Activated CD8-positive, alpha-beta memory T cell treated with anti-CD3 and anti-CD28 coated beads for 24 hours (primary cell): Measurements from ENCODE around the gene TRIM46.
"Not testable (repeated sequence)": the region's sequence is repeated elsewhere in the genome, so short reads cannot be mapped to it uniquely, and the experiment has no call there.

Source experiments
- DNase-seq: peaks from one replicate; pipeline ENCODE4 v3.0.0-alpha.2; 2020

TRIM46 gene

DNA sequence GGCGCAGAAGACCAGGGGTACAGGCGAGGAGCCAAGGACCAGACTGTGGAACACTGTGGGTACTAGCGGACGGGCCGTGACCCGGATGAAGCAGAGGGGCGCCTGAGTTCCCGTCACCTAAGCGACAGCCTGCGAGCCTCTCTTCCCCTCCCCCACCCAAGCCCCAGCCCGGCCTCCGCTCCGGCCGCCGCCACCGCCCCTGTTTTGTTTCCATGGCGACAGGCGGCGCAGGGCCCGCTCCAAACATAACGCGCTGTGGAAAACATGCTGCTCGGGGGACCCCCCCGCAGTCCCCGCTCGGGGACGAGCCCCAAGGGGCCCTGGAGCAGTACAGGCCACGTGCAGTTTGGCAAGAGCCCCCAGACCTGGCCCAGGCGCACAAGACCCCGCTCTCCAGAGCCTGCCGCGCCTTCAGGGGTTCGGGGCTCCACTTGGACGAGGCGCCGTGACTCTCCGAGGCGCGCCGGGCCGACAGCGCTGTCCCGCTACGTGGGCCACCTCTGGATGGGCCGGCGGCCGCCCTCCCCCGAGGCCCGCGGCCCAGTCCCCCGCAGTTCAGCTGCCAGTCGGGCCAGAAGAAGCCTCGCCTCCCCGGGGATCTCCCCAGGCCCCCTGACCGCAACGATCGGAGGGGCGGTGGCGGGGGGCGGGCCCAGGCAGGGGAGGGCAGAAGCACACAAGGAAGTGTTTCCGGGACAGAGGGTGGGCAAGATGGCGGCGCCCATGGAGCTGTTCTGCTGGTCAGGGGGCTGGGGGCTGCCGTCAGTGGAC is 35.1 kb downstream of the TRIM46 start, which contains the start of gene MTX1:
MTX1 (plus strand) TSS at position 155 of the 771 bp plus-strand sequence; CDS start at position 265, 110 bp downstream.
- DNase-seq, result peak; percentile 94

DNA sequence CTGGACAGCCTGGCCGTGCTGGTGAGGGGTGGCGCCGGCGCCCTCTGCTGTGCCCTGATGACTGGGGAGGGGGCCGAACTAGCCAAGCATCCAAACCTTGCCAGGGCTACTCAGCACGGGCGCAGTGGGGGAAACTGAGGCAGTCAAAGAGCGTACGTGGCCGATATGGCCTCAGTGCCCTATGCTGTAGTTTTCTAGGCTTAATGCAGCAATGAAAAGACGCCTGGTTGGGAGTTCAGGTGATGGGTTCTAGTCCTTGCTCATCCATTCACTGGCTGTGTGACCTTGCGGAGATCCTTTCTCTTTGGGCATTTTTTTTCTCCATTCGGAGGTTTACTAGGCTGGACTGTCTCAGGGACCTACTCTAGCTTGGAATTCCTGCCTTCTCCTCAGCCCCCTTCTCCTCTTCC is 35.7 kb downstream of the TRIM46 start:
- no peak for DNase-seq

DNA sequence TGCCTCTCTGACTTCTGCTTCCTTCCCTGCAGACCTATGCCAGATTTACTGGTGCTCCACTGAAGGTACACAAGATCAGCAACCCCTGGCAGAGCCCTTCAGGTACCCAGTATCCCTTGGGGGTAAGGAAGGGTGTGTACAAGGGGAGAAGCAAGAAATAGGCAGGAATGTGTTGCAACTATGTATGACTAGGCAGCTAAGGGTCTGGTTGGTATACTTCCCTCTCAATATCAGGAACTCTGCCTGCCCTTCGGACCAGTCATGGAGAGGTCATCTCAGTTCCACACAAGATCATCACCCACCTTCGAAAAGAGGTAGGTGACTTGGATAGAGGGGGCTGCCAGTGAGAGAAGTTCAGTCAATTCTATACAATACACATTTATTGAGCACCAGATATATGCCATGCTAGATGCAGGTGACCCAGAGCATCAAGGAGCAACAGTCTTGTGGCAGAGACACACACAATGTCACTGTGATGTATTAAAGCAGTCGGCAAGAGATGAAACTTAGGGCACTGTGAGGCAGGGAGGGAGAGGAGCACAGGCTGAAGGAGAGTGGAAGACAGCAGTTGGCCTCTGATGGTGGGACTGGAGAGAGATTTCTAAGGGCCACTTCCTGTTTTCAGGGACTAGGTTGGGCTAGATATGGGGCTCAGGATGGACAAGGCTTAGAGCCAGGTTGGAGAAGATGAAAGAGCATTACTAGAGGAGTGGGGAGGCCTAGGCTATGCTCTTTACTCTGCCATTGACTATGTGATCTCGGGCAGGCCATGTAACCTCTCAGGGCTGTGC is 36.9 kb downstream of the TRIM46 start:
- no peak for DNase-seq

- not testable (repeated sequence) for DNase-seq
Observed at GRCh38 chr1:155211381-155212050, 37.9 kb downstream of the TRIM46 start.

- not testable (repeated sequence) for DNase-seq
Observed at GRCh38 chr1:155212051-155212440, 38.4 kb downstream of the TRIM46 start.

- DNase-seq, result not testable (repeated sequence)
Observed at GRCh38 chr1:155214702-155215101, 41.1 kb downstream of the TRIM46 start.

GRCh38 chr1:155218854-155219591 is 45.4 kb downstream of the TRIM46 start:
- DNase-seq, result peak; percentile 65

DNA sequence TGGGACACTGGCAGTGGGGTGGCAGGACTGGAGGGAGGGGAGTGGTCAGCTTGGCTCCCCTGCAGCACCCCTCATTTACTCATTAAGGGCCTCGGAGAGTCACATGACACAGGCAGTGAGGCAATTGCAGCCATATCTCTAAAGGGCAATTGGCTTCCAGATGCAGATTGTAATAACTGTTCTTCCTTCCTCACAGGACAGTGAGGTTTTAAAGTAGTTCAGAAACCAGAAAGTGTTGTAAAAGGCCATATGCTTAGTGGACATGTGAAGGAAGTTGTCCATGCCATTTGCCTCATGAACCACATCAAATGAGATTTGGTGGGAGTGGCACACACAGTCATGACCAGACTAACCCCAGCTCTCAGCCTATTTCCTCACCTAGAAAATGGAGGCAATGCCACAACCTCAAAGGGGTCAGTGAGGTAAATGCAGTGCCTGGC is 46.0 kb downstream of the TRIM46 start:
- DNase-seq, result peak; percentile 64

- not testable (repeated sequence) for DNase-seq
Observed at GRCh38 chr1:155220211-155220965, 46.7 kb downstream of the TRIM46 start.

GRCh38 chr1:155223047-155223446 is 49.4 kb downstream of the TRIM46 start:
- DNase-seq, result no peak

GRCh38 chr1:155225404-155225759 is 51.7 kb downstream of the TRIM46 start:
- peak; percentile 60 for DNase-seq

DNA sequence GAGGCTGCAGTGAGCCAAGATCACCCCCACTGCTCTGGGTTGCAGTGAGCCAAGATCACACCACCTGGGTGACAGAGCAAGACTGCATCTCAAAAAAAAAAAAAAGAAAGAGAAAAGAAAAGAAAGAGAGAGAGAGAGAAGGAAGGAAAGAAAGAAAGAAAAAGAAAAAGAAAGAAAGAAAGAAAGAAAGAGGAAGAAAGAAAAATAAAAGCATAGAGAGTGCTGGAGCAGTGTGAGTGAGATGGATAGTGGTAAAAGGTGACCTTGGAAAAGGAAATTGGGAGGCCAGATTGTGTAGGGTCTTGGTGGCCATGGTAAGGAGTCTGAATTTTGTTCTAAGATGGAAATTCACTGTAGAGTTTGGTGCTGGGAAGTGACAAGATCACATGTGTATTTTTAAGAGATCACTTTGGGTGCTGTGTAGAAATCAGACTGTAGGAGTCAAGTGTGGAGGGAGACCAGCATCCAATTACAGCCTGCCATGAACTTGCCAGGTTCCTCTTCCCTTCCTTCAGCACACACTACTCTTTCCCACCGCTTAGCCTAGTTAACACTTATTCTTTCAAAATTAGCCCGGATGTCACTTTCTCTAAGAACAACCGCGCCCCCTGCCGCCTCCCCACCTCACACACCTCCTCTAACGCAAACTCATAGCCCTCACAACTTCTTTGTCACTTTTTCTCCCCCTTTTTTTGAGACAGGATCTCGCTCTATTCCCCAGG is 52.7 kb downstream of the TRIM46 start:
- no peak for DNase-seq

DNA sequence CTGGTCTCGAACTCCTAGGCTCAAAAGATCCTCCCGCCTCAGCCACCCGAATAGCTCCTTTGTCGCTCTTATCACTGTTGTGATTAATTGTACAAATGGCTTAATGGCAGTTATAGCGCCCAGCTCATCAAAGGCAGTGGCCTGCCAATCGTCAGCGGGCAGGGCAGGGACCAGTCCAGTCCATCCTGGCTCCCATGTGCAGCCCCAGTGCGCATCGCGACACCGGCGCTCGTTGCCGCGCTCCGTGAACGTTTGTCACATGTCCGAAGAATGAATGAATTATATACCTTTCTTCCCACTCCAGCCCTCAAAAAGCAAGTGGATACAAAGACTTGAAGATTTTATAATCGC is 53.2 kb downstream of the TRIM46 start:
- peak; percentile 96 for DNase-seq

DNA sequence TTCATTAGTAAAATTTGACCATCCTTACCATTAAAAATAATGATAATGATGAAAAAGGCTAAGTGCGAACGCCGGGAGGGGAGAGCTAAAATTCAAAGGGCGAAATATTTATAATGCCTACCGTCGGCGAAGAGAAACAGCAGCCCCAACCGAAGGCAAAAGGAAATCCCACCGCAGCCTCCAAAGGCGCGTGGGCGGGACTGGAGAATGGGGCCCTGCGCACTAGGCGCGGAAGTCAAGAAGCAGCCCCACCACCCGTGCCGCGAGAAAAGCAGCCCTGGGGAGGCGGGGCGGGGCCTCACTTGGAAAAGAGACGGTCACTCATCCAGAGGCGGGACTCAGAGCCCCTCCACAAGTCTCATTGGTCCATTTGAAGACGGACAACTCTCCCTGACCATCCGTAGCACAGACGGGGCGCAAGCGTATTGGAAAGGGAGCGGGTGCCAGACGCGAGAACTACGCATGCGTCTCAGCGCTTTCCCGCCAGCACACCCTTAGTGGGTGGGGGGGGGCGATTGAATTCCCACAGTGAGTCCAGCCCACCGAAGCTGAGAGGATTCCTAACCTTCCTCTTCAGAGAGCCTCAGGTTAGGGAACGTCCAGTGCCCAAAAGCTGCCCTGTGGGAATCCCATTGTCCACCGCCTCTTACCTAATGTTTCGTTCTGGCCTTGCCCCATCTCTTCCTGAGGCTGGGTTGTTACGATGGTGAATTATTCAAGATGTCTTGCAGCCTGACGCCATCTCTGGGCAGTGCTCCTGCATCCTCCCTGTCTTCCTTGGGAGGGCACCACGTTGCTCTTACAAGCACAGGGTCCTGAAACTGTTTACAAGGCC is 53.8 kb downstream of the TRIM46 start:
- DNase-seq, result peak; percentile 100

- DNase-seq, result no peak
Observed at GRCh38 chr1:155228096-155228427, 54.4 kb downstream of the TRIM46 start.

- DNase-seq, result not testable (repeated sequence)
Observed at GRCh38 chr1:155231302-155231701, 57.7 kb downstream of the TRIM46 start.

- DNase-seq, result not testable (repeated sequence)
Observed at GRCh38 chr1:155232001-155232978, 58.6 kb downstream of the TRIM46 start.

DNA sequence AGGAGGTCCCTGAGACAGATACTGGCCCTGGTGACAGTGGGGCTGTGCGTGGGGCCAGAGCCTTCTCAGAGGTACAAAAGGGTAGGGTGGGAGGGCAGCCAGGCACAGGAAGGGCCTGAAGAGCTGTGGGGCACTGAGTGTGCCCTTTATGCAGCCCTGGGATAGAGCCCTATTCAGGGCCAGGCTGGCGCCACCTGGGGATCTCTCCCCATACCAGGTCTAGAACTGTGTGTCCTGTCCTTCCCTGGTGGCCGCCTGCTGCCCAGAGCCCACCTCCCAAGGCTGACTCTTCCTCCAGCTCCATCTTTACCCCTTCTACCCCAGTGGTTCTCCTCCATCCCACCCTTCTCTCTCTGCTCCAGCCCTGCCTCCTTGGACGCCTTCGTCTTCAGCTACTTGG is 59.9 kb downstream of the TRIM46 start:
- DNase-seq, result not testable (repeated sequence)
